GM12892 (cell line): Measurements from ENCODE around the gene ALPP.
"Not testable (repeated sequence)": the region's sequence is repeated elsewhere in the genome, so short reads cannot be mapped to it uniquely, and the experiment has no call there.

ENCODE experiments used
- POLR2A ChIP-seq: IDR thresholded peaks from 2 replicates; pipeline ENCODE4 v1.6.1; 2011; ENCODE audit warnings: low read depth, low read length, control low read depth
- POLR2AphosphoS5 ChIP-seq: IDR thresholded peaks from 2 replicates; pipeline ENCODE4 v1.6.1; 2011; ENCODE audit warnings: low read depth, low read length, control low read depth

DNA sequence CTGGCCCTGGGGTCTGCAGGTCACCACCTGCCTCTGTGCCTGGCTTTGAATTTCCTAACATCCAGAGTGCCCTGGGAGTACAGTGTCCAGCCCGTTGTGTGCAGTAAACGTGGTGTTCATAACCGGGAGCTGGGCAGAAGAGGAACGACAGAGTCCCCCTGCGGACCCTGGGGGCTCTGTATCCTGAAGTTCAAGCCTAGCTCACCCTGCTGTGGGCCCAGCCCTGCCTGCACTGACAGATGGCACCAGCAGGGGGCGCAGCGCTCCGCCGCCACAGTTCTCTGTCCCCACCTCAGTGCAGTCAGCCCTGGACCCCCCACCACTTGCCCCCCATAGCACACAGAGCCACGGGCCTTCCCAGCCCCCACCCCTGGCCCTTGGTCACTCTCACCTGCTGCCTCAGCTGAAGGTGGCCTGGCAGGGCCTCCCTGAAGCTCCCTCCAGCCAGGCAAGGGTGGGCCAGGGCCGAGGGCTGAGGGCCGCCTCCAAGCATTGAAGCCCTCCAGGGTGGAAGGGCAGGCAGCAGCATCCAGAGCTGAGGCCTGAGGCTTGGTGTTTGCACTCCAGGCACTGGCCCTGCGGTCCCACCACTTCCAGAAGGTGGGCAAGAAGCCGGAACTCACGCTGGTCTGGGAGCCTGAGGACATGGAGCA, 43.2 kb upstream of the ALPP start:
- TF ChIP-seq POLR2AphosphoS5, POLR2A: not testable (repeated sequence)
